H1 (cell line): ENCODE results near the gene NOC4L. TPM values are rescaled to one million over a fixed set of nuclear protein-coding genes. Genes with fewer than 3 reads are reported as not detected.

Experiments used
- CTCF ChIA-PET: fragments of 300-600 bp; sonication (Branson Sonifier 250); formaldehyde crosslinking; loops from one replicate; lab custom pipeline; 2021; ENCODE audit not compliant: partially characterized antibody; lab: Charles Lee
- POLR2A ChIA-PET: fragments of 300-600 bp; sonication (Branson Sonifier 250); formaldehyde crosslinking; loops from one replicate; lab custom pipeline; 2021; ENCODE audit warnings: inconsistent platforms; ENCODE audit not compliant: partially characterized antibody; lab: Charles Lee
- DNase-seq, 2 experiments: peaks; one replicate each; pipeline versions ENCODE4 v3.0.0 to v3.0.0-alpha.2; 2010 to 2022; ENCODE audit warnings: low spot score in 2 of 2, low read depth in 1 of 2, mixed read lengths in 1 of 2
- FAIRE-seq: peaks from 2 replicates; lab custom pipeline; 2011; peaks lifted over from hg19 to GRCh38; lab: Jason Lieb, UNC
- H2AFZ ChIP-seq: 2 replicates; pipeline ENCODE4 v1.8.1; 2012; ENCODE audit warnings: low read length, inconsistent platforms
- H2AK5ac ChIP-seq: 2 replicates; pipeline ENCODE4 v1.6.1; 2013; ENCODE audit warnings: low read depth, low read length
- H2BK120ac ChIP-seq: replicated peaks from 2 replicates; pipeline ENCODE3; 2013; ENCODE audit warnings: low read depth, low read length, inconsistent platforms
- H2BK12ac ChIP-seq: 2 replicates; pipeline ENCODE4 v1.6.1; 2013; ENCODE audit warnings: low read depth, low read length
- H2BK15ac ChIP-seq: 2 replicates; pipeline ENCODE4 v1.6.1; 2013; ENCODE audit warnings: low read length
- H2BK20ac ChIP-seq: 2 replicates; pipeline ENCODE4 v1.6.1; 2013; ENCODE audit warnings: low read length
- H2BK5ac ChIP-seq: 2 replicates; pipeline ENCODE4 v1.6.1; 2013; ENCODE audit warnings: low read depth, low read length
- H3K14ac ChIP-seq: 2 replicates; pipeline ENCODE4 v1.6.1; 2013; ENCODE audit warnings: inconsistent platforms; ENCODE audit not compliant: insufficient read length
- H3K18ac ChIP-seq: 2 replicates; pipeline ENCODE4 v1.6.1; 2013; ENCODE audit warnings: low read length; ENCODE audit errors: extremely low read depth
- H3K23ac ChIP-seq: 2 replicates; pipeline ENCODE4 v1.6.1; 2013; ENCODE audit warnings: inconsistent platforms; ENCODE audit not compliant: insufficient read length
- H3K23me2 ChIP-seq: 2 replicates; pipeline ENCODE4 v1.6.1; 2013; ENCODE audit warnings: low read depth, low read length
- H3K27ac ChIP-seq: 2 replicates; pipeline ENCODE4 v1.6.1; 2011; ENCODE audit warnings: low read depth, low read length, inconsistent platforms
- H3K27me3 ChIP-seq, 4 experiments: replicated peaks in 1 of 4; 1 replicate in 1 of 4; 2 replicates in 3 of 4; pipeline versions ENCODE4 v1.6.1 to v1.8.1; 2011 to 2013; ENCODE audit warnings: low read length in 3 of 4, mild to moderate bottlenecking in 3 of 4, inconsistent platforms in 2 of 4, mixed read lengths in 2 of 4, moderate library complexity in 1 of 4; ENCODE audit not compliant: control insufficient read depth in 3 of 4, insufficient read depth in 3 of 4; ENCODE audit errors: extremely low read depth in 1 of 4
- H3K36me3 ChIP-seq, 4 experiments: 2 replicates each; pipeline versions ENCODE4 v1.6.1 to v1.8.1; 2011 to 2013; ENCODE audit warnings: mild to moderate bottlenecking in 4 of 4, low read length in 3 of 4, moderate library complexity in 2 of 4, control low read depth in 1 of 4, inconsistent platforms in 1 of 4; ENCODE audit not compliant: insufficient read depth in 4 of 4, control insufficient read depth in 2 of 4
- H3K4ac ChIP-seq: replicated peaks from 2 replicates; pipeline ENCODE3; 2013; ENCODE audit warnings: low read length, low read depth, mixed read lengths, inconsistent platforms; ENCODE audit not compliant: insufficient read length
- H3K4me1 ChIP-seq, 4 experiments: replicated peaks in 1 of 4; 1 replicate in 1 of 4; 2 replicates in 3 of 4; pipeline versions ENCODE4 v1.6.1 to v1.8.1; 2011 to 2013; ENCODE audit warnings: low read length in 3 of 4, inconsistent platforms in 2 of 4, mixed read lengths in 1 of 4; ENCODE audit not compliant: insufficient read depth in 4 of 4, control insufficient read depth in 3 of 4
- H3K4me2 ChIP-seq, 2 experiments: 2 replicates each; pipeline versions ENCODE4 v1.6.1 to v1.8.1; 2011 to 2013; ENCODE audit warnings: low read depth in 2 of 2, low read length in 2 of 2, control low read depth in 1 of 2, inconsistent platforms in 1 of 2, mild to moderate bottlenecking in 1 of 2; ENCODE audit not compliant: insufficient read depth in 1 of 2
- H3K4me3 ChIP-seq, 4 experiments: fragments of 200-600, 300-600 bp in 1 of 4; sonication (generic), shearing (Covaris generic), sonication (Bioruptor Twin) in 1 of 4; 2 replicates each; pipeline versions ENCODE4 v1.5.1 to v1.8.1; 2011 to 2016; ENCODE audit warnings: low read length in 4 of 4, low read depth in 3 of 4, control low read depth in 2 of 4, inconsistent platforms in 2 of 4, mild to moderate bottlenecking in 2 of 4, mixed read lengths in 1 of 4, moderate library complexity in 1 of 4; ENCODE audit not compliant: insufficient read depth in 2 of 4; ENCODE audit errors: extremely low read depth in 1 of 4
- H3K56ac ChIP-seq: replicated peaks from 2 replicates; pipeline ENCODE3; 2013; ENCODE audit warnings: low read depth, mild to moderate bottlenecking, mixed read lengths, low read length, inconsistent platforms; ENCODE audit not compliant: insufficient read length
- H3K79me1 ChIP-seq: 2 replicates; pipeline ENCODE4 v1.6.1; 2013; ENCODE audit warnings: low read depth, low read length, control low read depth
- H3K79me2 ChIP-seq, 2 experiments: 2 replicates each; pipeline versions ENCODE4 v1.6.1 to v1.8.1; 2012 to 2013; ENCODE audit warnings: low read length in 2 of 2, mild to moderate bottlenecking in 2 of 2, inconsistent platforms in 1 of 2; ENCODE audit not compliant: insufficient read depth in 2 of 2, control insufficient read depth in 1 of 2
- H3K9ac ChIP-seq, 4 experiments: replicated peaks in 1 of 4; 1 replicate in 1 of 4; 2 replicates in 3 of 4; pipeline versions ENCODE4 v1.6.1 to v1.8.1; 2011 to 2013; ENCODE audit warnings: low read depth in 3 of 4, low read length in 3 of 4, control low read depth in 2 of 4, mild to moderate bottlenecking in 2 of 4, moderate library complexity in 2 of 4, inconsistent platforms in 1 of 4; ENCODE audit errors: extremely low read depth in 1 of 4
- H3K9me3 ChIP-seq, 2 experiments: 2 replicates each; pipeline versions ENCODE4 v1.6.1 to v1.8.1; 2012 to 2013; ENCODE audit warnings: mild to moderate bottlenecking in 2 of 2, moderate library complexity in 2 of 2, control low read depth in 1 of 2, inconsistent platforms in 1 of 2, low read depth in 1 of 2, low read length in 1 of 2, mixed read lengths in 1 of 2; ENCODE audit not compliant: insufficient read depth in 2 of 2
- H4K20me1 ChIP-seq, 2 experiments: replicated peaks in 1 of 2; 2 replicates each; pipeline versions ENCODE3 to v1.8.1; 2011 to 2013; ENCODE audit warnings: inconsistent platforms in 2 of 2, low read length in 2 of 2, mild to moderate bottlenecking in 1 of 2; ENCODE audit not compliant: insufficient read depth in 2 of 2, control insufficient read depth in 1 of 2
- H4K5ac ChIP-seq: 2 replicates; pipeline ENCODE4 v1.6.1; 2013; ENCODE audit warnings: low read length, low read depth, mixed read lengths, inconsistent platforms; ENCODE audit not compliant: insufficient read length
- H4K8ac ChIP-seq: 2 replicates; pipeline ENCODE4 v1.8.0; 2013; ENCODE audit warnings: mild to moderate bottlenecking, moderate library complexity, low read length, inconsistent platforms; ENCODE audit not compliant: insufficient read depth; ENCODE audit errors: extremely low read depth
- H4K91ac ChIP-seq: replicated peaks from 2 replicates; pipeline ENCODE3; 2013; ENCODE audit warnings: low read length, mixed read lengths, inconsistent platforms; ENCODE audit not compliant: insufficient read length
- HDAC2 ChIP-seq, 2 experiments: fragments of 300-600 bp in 1 of 2; sonication (generic) in 1 of 2; IDR thresholded peaks; 2 replicates each; pipeline ENCODE4 v1.6.1; 2011 to 2012; ENCODE audit warnings: low read depth in 2 of 2, low read length in 2 of 2, mild to moderate bottlenecking in 2 of 2, moderate library complexity in 2 of 2, borderline replicate concordance in 1 of 2, inconsistent platforms in 1 of 2
- SAP30 ChIP-seq: fragments of 300-600 bp; sonication (generic); IDR thresholded peaks from 2 replicates; pipeline ENCODE4 v1.7.1; 2012; ENCODE audit warnings: low read length, moderate library complexity, mild to moderate bottlenecking, inconsistent platforms; ENCODE audit not compliant: insufficient read depth, insufficient replicate concordance
- SP1 ChIP-seq: IDR thresholded peaks from 2 replicates; pipeline ENCODE4 v1.6.1; 2011; ENCODE audit warnings: low read depth, low read length
- TCF12 ChIP-seq: IDR thresholded peaks from 2 replicates; pipeline ENCODE4 v1.6.1; 2011; ENCODE audit warnings: low read depth, mild to moderate bottlenecking, low read length
- WGBS, 2 experiments: shearing (Covaris generic) in 1 of 2; methylation state at CpG; one replicate each; pipeline versions ENCODE4 v1.1.6 to v1.1.7; 2013 to 2015; ENCODE audit warnings: low lambda C conversion rate in 2 of 2, mixed read lengths in 2 of 2, inconsistent platforms in 1 of 2, low coverage in 1 of 2, missing lambda C conversion rate in 1 of 2; ENCODE audit not compliant: insufficient replicate concordance in 2 of 2, insufficient coverage in 1 of 2, insufficient read length in 1 of 2; ENCODE audit errors: extremely low coverage in 1 of 2, missing lambda C conversion rate in 1 of 2; 5-methylcytosine and 5-hydroxymethylcytosine counted together
- polyA plus RNA-seq, 7 experiments: library from polyadenylated mRNA; depleted of rRNA in 3 of 7; stranded (reverse) in 5 of 7; unstranded in 2 of 7; fragments of >200 nt in 5 of 7; fragments of 200-250 nt in 2 of 7; gene quantifications; 1 replicate in 5 of 7; 2 replicates in 1 of 7; 4 replicates in 1 of 7; pipeline versions ENCODE4 v1.2.1 to v1.2.3, GENCODE V29; 2011 to 2013; ENCODE audit warnings: missing spikeins in 2 of 7, mixed read lengths in 2 of 7
- total RNA-seq: library from RNA; stranded (reverse); fragmentation: NEBNext Ultra II Directional; extraction: Animal tissue kit (Norgen Biotek cat#: 25700); gene quantifications from 2 replicates; pipeline ENCODE4 v1.2.1, GENCODE V29; 2021

The NOC4L gene
- total and polyA plus RNA-seq, 2 of the 8 experiments (the other 6 are each of a cell fraction or from before 2014, with no cell fraction given): 26.8 to 40.3 TPM

DNA sequence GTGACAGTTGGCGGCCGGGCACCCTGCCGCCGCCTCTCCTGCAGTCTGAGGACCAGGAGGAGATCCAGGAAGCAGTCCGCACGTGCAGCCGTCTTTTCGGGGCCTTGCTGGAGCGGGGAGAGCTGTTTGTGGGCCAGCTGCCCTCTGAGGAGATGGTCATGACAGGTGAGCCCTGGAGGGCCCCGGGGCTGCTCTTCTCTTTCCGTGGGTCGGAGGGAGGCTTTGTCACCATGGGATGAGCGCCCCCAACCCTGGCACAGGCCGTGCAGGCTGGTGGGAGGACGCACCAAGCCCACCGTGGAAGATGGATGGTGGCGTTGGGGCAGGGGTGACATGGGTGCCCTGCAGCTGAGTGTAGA, 532 bp downstream of the NOC4L start:
- no peak for TF ChIP-seq SP1
- TF ChIP-seq TCF12: no peak
- 0 out of 4 replicates have a peak, but pooled peaks of 1 of the 2 experiments have one; percentile 1 for TF ChIP-seq HDAC2 (IDR thresholded peaks at IDR 0.05; ENCODE audit: borderline replicate concordance in 1 of 2, low read depth in 2 of 2, low read length in 2 of 2)
- TF ChIP-seq SAP30: no peak
- TF ChIP-seq, all 59 proteins: peak for 1
- Histone ChIP-seq H2BK120ac (no peak overlapping the region), H3K4me2 (peak overlapping the region; percentile 76 to 83), H2BK12ac (no peak overlapping the region), H4K91ac (peak overlapping the region; percentile 80), H3K27ac (peak overlapping the region; percentile 54; the same call in 1 of the 2 replicates), H3K27me3 (no peaks in the 10 kb centered on the region), H3K4me3 (peak overlapping the region; percentile 83 to 96 (median 88)), H3K23ac (no peak overlapping the region), H4K20me1 (peaks cover 11 to 22% of the 10 kb centered on the region in 2 experiments), H2AFZ (no peak overlapping the region), H3K9me3 (peaks cover 0 to 3% of the 10 kb centered on the region in 2 experiments; a peak in 1 of 4 replicates), H2BK20ac (no peak overlapping the region), H3K9ac (peak overlapping the region in 3 of 4 experiments; percentile 67 to 86 (median 82); a peak in 6 of 7 replicates), H2AK5ac (no peak overlapping the region), H3K79me2 (peaks cover 4 to 44% of the 10 kb centered on the region in 2 experiments; a peak in 3 of 4 replicates), H3K23me2 (peaks cover 13% of the 10 kb centered on the region; the same call in 1 of the 2 replicates), H3K56ac (peak overlapping the region; percentile 16), H4K5ac (no peak overlapping the region), H3K18ac (no peak overlapping the region), H4K8ac (peak overlapping the region; percentile 97), H3K36me3 (peaks cover 9 to 39% (median 24%) of the 10 kb centered on the region in 4 experiments; a peak in 6 of 8 replicates), H3K4ac (no peak overlapping the region), H3K79me1 (peaks cover 30% of the 10 kb centered on the region), H2BK5ac (0 out of 2 replicates have a peak overlapping the region, but pooled peaks have one; percentile 83), H3K4me1 (peaks cover 0 to 15% (median 4%) of the 10 kb centered on the region in 4 experiments; a peak in 5 of 7 replicates), H2BK15ac (no peak overlapping the region), H3K14ac (no peak overlapping the region)
- CTCF ChIA-PET: interaction anchor here (0.9 to 1.6 kb wide), 4 partner anchors 9 to 375 kb away, joined by 3 to 9 read pairs (median 4); no protein-coding TSS in a partner anchor
- WGBS, 2 experiments: 12% methylated on average over 12 of the region's 17 CpGs; no CpG with 5 or more reads in 1 of the 2 experiments
- POLR2A ChIA-PET: interaction anchor here (1.2 to 1.9 kb wide), 3 partner anchors 9 to 17 kb away, joined by 3 to 6 read pairs (median 6); no protein-coding TSS in a partner anchor
- DNase-seq: no peak
- FAIRE-seq: no peak
